Tibial nerve (tissue), 4 donors: ENCODE data around the gene PLS3. TPM values are rescaled to one million over a fixed set of nuclear protein-coding genes. Genes with fewer than 3 reads are reported as not detected.

Experiments
- DNase-seq, 2 donors: peaks; one replicate each; pipeline ENCODE4 v3.0.0-alpha.2; 2019; ENCODE audit warnings: low spot score in 2 of 2
- H3K27ac ChIP-seq, 4 donors: fragments of 200-600 bp; sonication (generic) in 3 of 4; one replicate each; pipeline ENCODE4 v1.5.1; 2017 to 2019; ENCODE audit warnings: mild to moderate bottlenecking in 1 of 4
- H3K27me3 ChIP-seq, 2 donors: fragments of 200-600 bp; sonication (generic) in 1 of 2; one replicate each; pipeline versions ENCODE4 v1.5.1 to v1.6.0; 2017 to 2019
- H3K36me3 ChIP-seq, 3 donors: fragments of 200-600 bp; sonication (generic); one replicate each; pipeline ENCODE4 v1.5.1; 2018 to 2019
- H3K4me1 ChIP-seq, 4 donors: fragments of 200-600 bp; sonication (generic) in 3 of 4; one replicate each; pipeline ENCODE4 v1.5.1; 2017 to 2019
- H3K4me3 ChIP-seq, 4 donors: fragments of 200-600 bp; sonication (generic) in 3 of 4; one replicate each; pipeline ENCODE4 v1.5.1; 2017 to 2019; ENCODE audit warnings: mild to moderate bottlenecking in 1 of 4, moderate library complexity in 1 of 4
- H3K9me3 ChIP-seq, 4 donors: fragments of 200-600 bp; sonication (generic) in 3 of 4; one replicate each; pipeline ENCODE4 v1.5.1; 2017 to 2019
- CTCF ChIP-seq, 5 experiments: fragments of 200-600 bp in 3 of 5; fragments of 450-650 bp in 2 of 5; sonication (generic) in 3 of 5; IDR thresholded peaks; one replicate each; pipeline ENCODE4 v1.5.1; 2016 to 2019; ENCODE audit warnings: antibody characterized with exemption in 5 of 5, mild to moderate bottlenecking in 3 of 5, moderate library complexity in 2 of 5
- EP300 ChIP-seq, 2 donors: sonication (generic); formaldehyde crosslinking; IDR thresholded peaks; one replicate each; pipeline ENCODE4 v1.6.1; 2017; ENCODE audit warnings: antibody characterized with exemption in 2 of 2, mild to moderate bottlenecking in 1 of 2
- POLR2A ChIP-seq, 2 donors: fragments of 450-650 bp; IDR thresholded peaks; one replicate each; pipeline ENCODE4 v1.6.1; 2017; ENCODE audit warnings: antibody characterized with exemption in 2 of 2, mild to moderate bottlenecking in 2 of 2, moderate library complexity in 2 of 2
- WGBS, 2 donors: methylation state at CpG; one replicate each; pipeline ENCODE4 v1.1.5; 2018; 5-methylcytosine and 5-hydroxymethylcytosine counted together
- total RNA-seq, 4 donors: library from RNA; depleted of rRNA; stranded (reverse); fragments of >200 nt; gene quantifications; one replicate each; pipeline ENCODE4 v1.1.0, GENCODE V29; 2016

The PLS3 gene
- total RNA-seq, 4 donors from 2014 or later = 60.9 to 93.8 (median 82.4) TPM

GRCh38 chrX:115547448-115547847 lies 13.5 kb upstream of the PLS3 start:
- no peak for DNase-seq
- Histone ChIP-seq H3K4me3 (no peak overlapping the region), H3K27ac (no peak overlapping the region), H3K4me1 (no peaks in the 10 kb centered on the region), H3K36me3 (no peaks in the 10 kb centered on the region), H3K27me3 (peaks cover 0 to 24% of the 10 kb centered on the region in 2 donors), H3K9me3 (no peaks in the 10 kb centered on the region)
- WGBS, 2 donors = 55 to 90% methylated on average over 2 of the region's 2 CpGs
- TF ChIP-seq CTCF (IDR thresholded peaks at IDR 0.05) = no peak
- TF ChIP-seq EP300 (IDR thresholded peaks at IDR 0.05) = no peak
- TF ChIP-seq POLR2A (IDR thresholded peaks at IDR 0.05) = no peak

- no peak overlapping the region for H3K4me3 ChIP-seq
- 57 to 83% methylated on average over 3 of the region's 3 CpGs for WGBS, 2 donors
- peaks cover 0 to 24% of the 10 kb centered on the region in 2 donors for H3K27me3 ChIP-seq
- no peaks in the 10 kb centered on the region for H3K9me3 ChIP-seq
- H3K4me1 ChIP-seq = no peaks in the 10 kb centered on the region
- DNase-seq = no peak
- no peak for TF ChIP-seq POLR2A (IDR thresholded peaks at IDR 0.05)
- no peak for TF ChIP-seq EP300 (IDR thresholded peaks at IDR 0.05)
- no peak for TF ChIP-seq CTCF (IDR thresholded peaks at IDR 0.05)
- H3K27ac ChIP-seq = no peak overlapping the region
- H3K36me3 ChIP-seq = no peaks in the 10 kb centered on the region
Measured at GRCh38 chrX:115549008-115549407, 12.0 kb upstream of the PLS3 start.

- Histone ChIP-seq H3K4me1 (no peaks in the 10 kb centered on the region), H3K36me3 (no peaks in the 10 kb centered on the region), H3K27ac (no peak overlapping the region), H3K27me3 (peaks cover 0 to 26% of the 10 kb centered on the region in 2 donors), H3K9me3 (no peaks in the 10 kb centered on the region), H3K4me3 (no peak overlapping the region)
- DNase-seq = no peak
- 68 to 75% methylated on average over 5 of the region's 5 CpGs for WGBS, 2 donors
- TF ChIP-seq EP300 (IDR thresholded peaks at IDR 0.05) (no peak), POLR2A (IDR thresholded peaks at IDR 0.05) (no peak), CTCF (IDR thresholded peaks at IDR 0.05) (no peak)
Measured at GRCh38 chrX:115553171-115553570, 7.8 kb upstream of the PLS3 start.

- no peak overlapping the region for H3K4me3 ChIP-seq
- no peaks in the 10 kb centered on the region for H3K36me3 ChIP-seq
- TF ChIP-seq EP300 (IDR thresholded peaks at IDR 0.05) (peak in 1 of 2 donors; percentile 9), CTCF (IDR thresholded peaks at IDR 0.05) (no peak), POLR2A (IDR thresholded peaks at IDR 0.05) (no peak)
- H3K27ac ChIP-seq = no peak overlapping the region
- H3K4me1 ChIP-seq = peaks cover 0 to 17% (median 0%) of the 10 kb centered on the region in 4 donors
- DNase-seq = peak in 1 of 2 donors; percentile 7
- H3K9me3 ChIP-seq = no peaks in the 10 kb centered on the region
- WGBS, 2 donors = 56 to 78% methylated on average over 3 of the region's 3 CpGs
- H3K27me3 ChIP-seq = peaks cover 0 to 47% of the 10 kb centered on the region in 2 donors
Measured at GRCh38 chrX:115559672-115560071, 1.3 kb upstream of the PLS3 start.

GRCh38 chrX:115560211-115560977 lies 580 bp upstream of the PLS3 start:
- H3K9me3 ChIP-seq = no peaks in the 10 kb centered on the region
- 33 to 34% methylated on average over 10 of the region's 10 CpGs for WGBS, 2 donors
- TF ChIP-seq POLR2A (IDR thresholded peaks at IDR 0.05) (no peak), CTCF (IDR thresholded peaks at IDR 0.05) (no peak), EP300 (IDR thresholded peaks at IDR 0.05) (no peak)
- H3K27ac ChIP-seq = peak overlapping the region; percentile 61 to 95 (median 86)
- H3K27me3 ChIP-seq = peaks cover 0 to 47% of the 10 kb centered on the region in 2 donors
- DNase-seq = no peak
- no peaks in the 10 kb centered on the region for H3K36me3 ChIP-seq
- H3K4me1 ChIP-seq = peaks cover 0 to 17% (median 0%) of the 10 kb centered on the region in 4 donors
- H3K4me3 ChIP-seq = peak overlapping the region; percentile 47 to 72 (median 50)
